HCT116 (cell line): ENCODE data around the gene FBXL7. TPM values are rescaled to one million over a fixed set of nuclear protein-coding genes. Genes with fewer than 3 reads are reported as not detected.

Experiments
- ATAC-seq: fragments of 200-7000 bp; cut with Tn5 transposase; 2 replicates; pipeline ENCODE4 v1.9.1; 2020; ENCODE audit warnings: mild to moderate bottlenecking, moderate library complexity
- BruUV-seq: library from RNA; stranded (reverse); fragments of 400-500 nt; replicated peaks from 2 replicates; lab custom pipeline; 2021; lab: Mats Ljungman, UMichigan
- CTCF ChIA-PET: fragments of 300-600 bp; sonication (Branson Sonifier 250); formaldehyde crosslinking; loops from one replicate; lab custom pipeline; 2021; ENCODE audit warnings: antibody characterized with exemption; lab: Charles Lee
- POLR2A ChIA-PET: fragments of 300-600, 350-600 bp; sonication (Branson Sonifier 250); formaldehyde crosslinking; loops from one replicate; lab custom pipeline; 2021; ENCODE audit warnings: antibody characterized with exemption; lab: Charles Lee
- RAD21 ChIA-PET, 2 experiments: fragments of 300-600 bp; sonication (Branson Sonifier 250); formaldehyde crosslinking; loops; one replicate each; lab custom pipeline; 2023; ENCODE audit warnings: low total read pairs in 2 of 2; ENCODE audit not compliant: uncharacterized antibody in 2 of 2, unreplicated experiment in 2 of 2, low non-redundant PET in 1 of 2; lab: Charles Lee
- DNase-seq: peaks from one replicate; pipeline ENCODE4 v3.0.0-alpha.2; 2010; ENCODE audit warnings: low read depth, low spot score
- H2AFZ ChIP-seq: fragments of 200-600 bp; shearing (Covaris generic), sonication (generic); 2 replicates; pipeline ENCODE4 v1.6.1; 2017; ENCODE audit warnings: low read depth, mixed run types, mixed read lengths, antibody characterized with exemption, low read length; ENCODE audit not compliant: poor library complexity, severe bottlenecking
- H3K27ac ChIP-seq: 2 replicates; pipeline ENCODE4 v1.5.1; 2012; ENCODE audit warnings: low read depth, low read length
- H3K27me3 ChIP-seq: fragments of 200-600 bp; sonication (generic); 2 replicates; pipeline ENCODE4 v1.6.1; 2016; ENCODE audit warnings: mixed run types, low read length, mixed read lengths; ENCODE audit not compliant: insufficient read depth
- H3K36me3 ChIP-seq, 2 experiments: fragments of 200-500 bp in 1 of 2; fragments of 200-600 bp in 1 of 2; sonication (Bioruptor generic) in 1 of 2; sonication (generic) in 1 of 2; 2 replicates each; pipeline versions ENCODE4 v1.5.1 to v1.6.1; 2014 to 2016; ENCODE audit warnings: low read length in 2 of 2, inconsistent platforms in 1 of 2, mixed read lengths in 1 of 2, mixed run types in 1 of 2; ENCODE audit not compliant: insufficient read depth in 2 of 2, control insufficient read depth in 1 of 2
- H3K4me1 ChIP-seq, 2 experiments: fragments of 200-600 bp in 1 of 2; sonication (generic) in 1 of 2; 2 replicates each; pipeline versions ENCODE4 v1.5.1 to v1.6.1; 2012 to 2017; ENCODE audit warnings: low read length in 2 of 2, inconsistent platforms in 1 of 2, mild to moderate bottlenecking in 1 of 2, mixed read lengths in 1 of 2, mixed run types in 1 of 2, moderate library complexity in 1 of 2; ENCODE audit not compliant: insufficient read depth in 2 of 2, control insufficient read depth in 1 of 2
- H3K4me2 ChIP-seq: fragments of 200-600 bp; sonication (generic); 2 replicates; pipeline ENCODE4 v1.6.1; 2017; ENCODE audit warnings: mixed run types, low read length, mixed read lengths
- H3K4me3 ChIP-seq, 2 experiments: fragments of 200-600 bp in 1 of 2; sonication (generic) in 1 of 2; replicated peaks in 1 of 2; 2 replicates each; pipeline ENCODE4 v1.5.1; 2011 to 2016; ENCODE audit warnings: low read length in 2 of 2, control low read depth in 1 of 2, low read depth in 1 of 2, mild to moderate bottlenecking in 1 of 2, mixed read lengths in 1 of 2, mixed run types in 1 of 2
- H3K79me2 ChIP-seq: fragments of 200-600 bp; sonication (generic); 2 replicates; pipeline ENCODE4 v1.6.1; 2017; ENCODE audit warnings: mild to moderate bottlenecking, mixed run types, low read length, moderate library complexity, mixed read lengths; ENCODE audit not compliant: insufficient read depth
- H3K9ac ChIP-seq: fragments of 200-600 bp; sonication (generic); 2 replicates; pipeline ENCODE4 v1.6.1; 2016; ENCODE audit warnings: low read length, mixed read lengths
- H3K9me2 ChIP-seq: fragments of 200-600 bp; sonication (generic), shearing (Covaris generic); 2 replicates; pipeline ENCODE4 v1.6.1; 2017; ENCODE audit warnings: mixed run types, mild to moderate bottlenecking, moderate library complexity; ENCODE audit not compliant: insufficient read depth
- H3K9me3 ChIP-seq, 2 experiments: fragments of 200-500 bp in 1 of 2; fragments of 200-600 bp in 1 of 2; sonication (Bioruptor generic) in 1 of 2; sonication (generic) in 1 of 2; 2 replicates each; pipeline ENCODE4 v1.6.1; 2014 to 2017; ENCODE audit warnings: low read length in 2 of 2, mixed read lengths in 2 of 2, inconsistent platforms in 1 of 2, low read depth in 1 of 2, mild to moderate bottlenecking in 1 of 2, mixed run types in 1 of 2, moderate library complexity in 1 of 2; ENCODE audit not compliant: control insufficient read depth in 1 of 2, insufficient read depth in 1 of 2
- H4K20me1 ChIP-seq: fragments of 200-600 bp; sonication (generic), shearing (Covaris generic); 2 replicates; pipeline ENCODE4 v1.6.1; 2017; ENCODE audit warnings: mixed run types, mild to moderate bottlenecking, moderate library complexity; ENCODE audit not compliant: insufficient read depth
- CBX3 ChIP-seq: IDR thresholded peaks from 2 replicates; pipeline ENCODE4 v1.6.1; 2012; ENCODE audit warnings: low read depth
- CEBPB ChIP-seq: IDR thresholded peaks from 2 replicates; pipeline ENCODE4 v1.6.1; 2012; ENCODE audit warnings: low read depth
- EGR1 ChIP-seq: IDR thresholded peaks from 2 replicates; pipeline ENCODE4 v1.6.1; 2012; ENCODE audit warnings: low read depth
- ELF1 ChIP-seq: IDR thresholded peaks from 2 replicates; pipeline ENCODE4 v1.6.1; 2012; ENCODE audit warnings: low read depth, borderline replicate concordance
- EZH2 ChIP-seq: fragments of 200-600 bp; sonication (generic); IDR thresholded peaks from 2 replicates; pipeline ENCODE4 v1.6.1; 2017; ENCODE audit warnings: antibody characterized with exemption, mixed run types
- EZH2phosphoT487 ChIP-seq: fragments of 200-600 bp; IDR thresholded peaks from 2 replicates; pipeline ENCODE4 v1.6.1; 2018; ENCODE audit warnings: antibody characterized with exemption, borderline replicate concordance
- FOSL1 ChIP-seq: IDR thresholded peaks from 2 replicates; pipeline ENCODE4 v1.6.1; 2012; ENCODE audit warnings: low read depth
- JUND ChIP-seq: IDR thresholded peaks from 2 replicates; pipeline ENCODE4 v1.6.1; 2012
- POLR2A ChIP-seq: IDR thresholded peaks from 2 replicates; pipeline ENCODE4 v1.7.0; 2011; ENCODE audit warnings: borderline replicate concordance; ENCODE audit not compliant: insufficient read depth, insufficient read length; ENCODE audit errors: extremely low read depth
- POLR2AphosphoS5 ChIP-seq: IDR thresholded peaks from 2 replicates; pipeline ENCODE4 v1.6.1; 2011; ENCODE audit warnings: mild to moderate bottlenecking, low read depth, low read length, moderate library complexity
- RAD21 ChIP-seq: IDR thresholded peaks from 2 replicates; pipeline ENCODE4 v1.6.1; 2012; ENCODE audit warnings: low read depth, mild to moderate bottlenecking
- SP1 ChIP-seq: IDR thresholded peaks from 2 replicates; pipeline ENCODE4 v1.6.1; 2012; ENCODE audit warnings: low read depth
- SRF ChIP-seq: IDR thresholded peaks from 2 replicates; pipeline ENCODE4 v1.6.1; 2012; ENCODE audit warnings: low read depth
- TCF7L2 ChIP-seq: IDR thresholded peaks from 2 replicates; pipeline ENCODE4 v1.7.0; 2011; ENCODE audit warnings: borderline replicate concordance, inconsistent platforms; ENCODE audit not compliant: insufficient read depth, insufficient read length; ENCODE audit errors: extremely low read depth
- YY1 ChIP-seq: IDR thresholded peaks from 2 replicates; pipeline ENCODE4 v1.6.1; 2011; ENCODE audit warnings: low read length, low read depth, moderate library complexity, mild to moderate bottlenecking; ENCODE audit not compliant: insufficient replicate concordance; ENCODE audit errors: extremely low read depth
- ZFX ChIP-seq: fragments of 450-650 bp; IDR thresholded peaks from 2 replicates; pipeline ENCODE4 v1.6.1; 2017
- ZNF274 ChIP-seq: fragments of 200-500 bp; sonication (Bioruptor generic); IDR thresholded peaks from 2 replicates; pipeline ENCODE4 v1.6.1; 2014; ENCODE audit warnings: mild to moderate bottlenecking, low read depth, low read length, inconsistent platforms
- intact Hi-C: fragments of 100-400 bp; cut with micrococcal nuclease; formaldehyde crosslinking; loops from 2 replicates; pipeline ENCODE4 v1.10.0; 2022
- total RNA-seq: library from RNA; stranded (reverse); gene quantifications from one replicate; pipeline ENCODE4 v1.2.1, GENCODE V29; 2021; ENCODE audit not compliant: unreplicated experiment
- TF ChIP-seq, protein P1 (sequence below): IDR thresholded peaks from 2 replicates; pipeline ENCODE4 v1.6.1; 2012; ENCODE audit warnings: low read depth
- TF ChIP-seq, protein P2 (sequence below), 3 experiments: fragments of 200-600 bp in 1 of 3; sonication (generic) in 1 of 3; IDR thresholded peaks in 2 of 3; conservative IDR thresholded peaks in 1 of 3; 2 replicates each; pipeline ENCODE4 v1.5.1; 2012 to 2017; ENCODE audit warnings: low read depth in 2 of 3, low read length in 2 of 3, antibody characterized with exemption in 1 of 3, borderline replicate concordance in 1 of 3, control low read depth in 1 of 3, mild to moderate bottlenecking in 1 of 3, mixed read lengths in 1 of 3, mixed run types in 1 of 3, moderate library complexity in 1 of 3; ENCODE audit not compliant: insufficient read depth in 1 of 3

The FBXL7 gene
- total RNA-seq, 1 experiment from 2014 or later, result 0.05 TPM

GRCh38 chr5:15549961-15550360 lies 50.0 kb downstream of the FBXL7 start:
- Histone ChIP-seq H4K20me1 (no peaks in the 10 kb centered on the region), H3K4me1 (no peaks in the 10 kb centered on the region), H3K36me3 (no peaks in the 10 kb centered on the region), H2AFZ (no peak overlapping the region), H3K27me3 (no peaks in the 10 kb centered on the region), H3K9ac (no peak overlapping the region), H3K9me2 (no peaks in the 10 kb centered on the region), H3K9me3 (peaks cover 15 to 27% of the 10 kb centered on the region in 2 experiments; a peak in 3 of 4 replicates), H3K79me2 (no peaks in the 10 kb centered on the region), H3K27ac (no peak overlapping the region), H3K4me3 (no peak overlapping the region), H3K4me2 (no peak overlapping the region)
- intact Hi-C loops, result no loop called here
- TF ChIP-seq POLR2AphosphoS5 (no peak), ZNF274 (no peak), EZH2 (no peak), RAD21 (no peak), FOSL1 (no peak), TCF7L2 (no peak), YY1 (no peak), EZH2phosphoT487 (no peak), SP1 (no peak), ZFX (no peak), ELF1 (no peak), POLR2A (no peak), CBX3 (no peak), CEBPB (no peak), JUND (no peak), EGR1 (no peak), SRF (no peak)
- TF ChIP-seq, protein P1, sequence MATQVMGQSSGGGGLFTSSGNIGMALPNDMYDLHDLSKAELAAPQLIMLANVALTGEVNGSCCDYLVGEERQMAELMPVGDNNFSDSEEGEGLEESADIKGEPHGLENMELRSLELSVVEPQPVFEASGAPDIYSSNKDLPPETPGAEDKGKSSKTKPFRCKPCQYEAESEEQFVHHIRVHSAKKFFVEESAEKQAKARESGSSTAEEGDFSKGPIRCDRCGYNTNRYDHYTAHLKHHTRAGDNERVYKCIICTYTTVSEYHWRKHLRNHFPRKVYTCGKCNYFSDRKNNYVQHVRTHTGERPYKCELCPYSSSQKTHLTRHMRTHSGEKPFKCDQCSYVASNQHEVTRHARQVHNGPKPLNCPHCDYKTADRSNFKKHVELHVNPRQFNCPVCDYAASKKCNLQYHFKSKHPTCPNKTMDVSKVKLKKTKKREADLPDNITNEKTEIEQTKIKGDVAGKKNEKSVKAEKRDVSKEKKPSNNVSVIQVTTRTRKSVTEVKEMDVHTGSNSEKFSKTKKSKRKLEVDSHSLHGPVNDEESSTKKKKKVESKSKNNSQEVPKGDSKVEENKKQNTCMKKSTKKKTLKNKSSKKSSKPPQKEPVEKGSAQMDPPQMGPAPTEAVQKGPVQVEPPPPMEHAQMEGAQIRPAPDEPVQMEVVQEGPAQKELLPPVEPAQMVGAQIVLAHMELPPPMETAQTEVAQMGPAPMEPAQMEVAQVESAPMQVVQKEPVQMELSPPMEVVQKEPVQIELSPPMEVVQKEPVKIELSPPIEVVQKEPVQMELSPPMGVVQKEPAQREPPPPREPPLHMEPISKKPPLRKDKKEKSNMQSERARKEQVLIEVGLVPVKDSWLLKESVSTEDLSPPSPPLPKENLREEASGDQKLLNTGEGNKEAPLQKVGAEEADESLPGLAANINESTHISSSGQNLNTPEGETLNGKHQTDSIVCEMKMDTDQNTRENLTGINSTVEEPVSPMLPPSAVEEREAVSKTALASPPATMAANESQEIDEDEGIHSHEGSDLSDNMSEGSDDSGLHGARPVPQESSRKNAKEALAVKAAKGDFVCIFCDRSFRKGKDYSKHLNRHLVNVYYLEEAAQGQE, result no peak
- TF ChIP-seq, protein P2, sequence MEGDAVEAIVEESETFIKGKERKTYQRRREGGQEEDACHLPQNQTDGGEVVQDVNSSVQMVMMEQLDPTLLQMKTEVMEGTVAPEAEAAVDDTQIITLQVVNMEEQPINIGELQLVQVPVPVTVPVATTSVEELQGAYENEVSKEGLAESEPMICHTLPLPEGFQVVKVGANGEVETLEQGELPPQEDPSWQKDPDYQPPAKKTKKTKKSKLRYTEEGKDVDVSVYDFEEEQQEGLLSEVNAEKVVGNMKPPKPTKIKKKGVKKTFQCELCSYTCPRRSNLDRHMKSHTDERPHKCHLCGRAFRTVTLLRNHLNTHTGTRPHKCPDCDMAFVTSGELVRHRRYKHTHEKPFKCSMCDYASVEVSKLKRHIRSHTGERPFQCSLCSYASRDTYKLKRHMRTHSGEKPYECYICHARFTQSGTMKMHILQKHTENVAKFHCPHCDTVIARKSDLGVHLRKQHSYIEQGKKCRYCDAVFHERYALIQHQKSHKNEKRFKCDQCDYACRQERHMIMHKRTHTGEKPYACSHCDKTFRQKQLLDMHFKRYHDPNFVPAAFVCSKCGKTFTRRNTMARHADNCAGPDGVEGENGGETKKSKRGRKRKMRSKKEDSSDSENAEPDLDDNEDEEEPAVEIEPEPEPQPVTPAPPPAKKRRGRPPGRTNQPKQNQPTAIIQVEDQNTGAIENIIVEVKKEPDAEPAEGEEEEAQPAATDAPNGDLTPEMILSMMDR (IDR thresholded peaks at IDR 0.05 in 2 of 3, conservative IDR thresholded peaks at IDR 0.05 in 1 of 3; ENCODE audit: borderline replicate concordance in 1 of 3, insufficient read depth in 1 of 3, low read depth in 2 of 3, low read length in 2 of 3), result no peak
- POLR2A ChIA-PET, result no interaction called here
- no peak for ATAC-seq
- no TSS peak for BruUV-seq
- CTCF ChIA-PET, result no interaction called here
- RAD21 ChIA-PET, result no interaction called here
- no peak for DNase-seq
